ENCODE results near the gene SP5. TPM values are rescaled to one million over a fixed set of nuclear protein-coding genes. Genes with fewer than 3 reads are reported as not detected.

Gene SP5
- total and polyA plus RNA-seq, 10 of the 15 experiments (the other 5 are each of a cell fraction or from before 2014, with no cell fraction given): not detected

GRCh38 chr2:170680172-170680941, 34.8 kb upstream of the SP5 start (continued):
- TF ChIP-seq, protein P1, sequence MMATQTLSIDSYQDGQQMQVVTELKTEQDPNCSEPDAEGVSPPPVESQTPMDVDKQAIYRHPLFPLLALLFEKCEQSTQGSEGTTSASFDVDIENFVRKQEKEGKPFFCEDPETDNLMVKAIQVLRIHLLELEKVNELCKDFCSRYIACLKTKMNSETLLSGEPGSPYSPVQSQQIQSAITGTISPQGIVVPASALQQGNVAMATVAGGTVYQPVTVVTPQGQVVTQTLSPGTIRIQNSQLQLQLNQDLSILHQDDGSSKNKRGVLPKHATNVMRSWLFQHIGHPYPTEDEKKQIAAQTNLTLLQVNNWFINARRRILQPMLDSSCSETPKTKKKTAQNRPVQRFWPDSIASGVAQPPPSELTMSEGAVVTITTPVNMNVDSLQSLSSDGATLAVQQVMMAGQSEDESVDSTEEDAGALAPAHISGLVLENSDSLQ (IDR thresholded peaks at IDR 0.05): no peak
- TF ChIP-seq BCL3 (IDR thresholded peaks at IDR 0.05; ENCODE audit: borderline replicate concordance, insufficient read depth, low read depth, low read length, poor library complexity, severe bottlenecking) (no peak), EGR1 (IDR thresholded peaks at IDR 0.05; ENCODE audit: borderline replicate concordance in 1 of 2, low read depth in 2 of 2, low read length in 2 of 2) (no peak), EED (IDR thresholded peaks at IDR 0.05; ENCODE audit: low read depth) (no peak), SMARCA5 (IDR thresholded peaks at IDR 0.05) (no peak), SIX5 (IDR thresholded peaks at IDR 0.05; ENCODE audit: low read depth, low read length, severe bottlenecking) (no peak), JUND (IDR thresholded peaks at IDR 0.05; ENCODE audit: low read depth, low read length) (no peak), SPI1 (IDR thresholded peaks at IDR 0.05; ENCODE audit: borderline replicate concordance, insufficient read depth, low read depth, low read length) (no peak), REST (IDR thresholded peaks at IDR 0.05; ENCODE audit: low read depth, low read length) (no peak), SMAD1 (IDR thresholded peaks at IDR 0.05; ENCODE audit: low read depth, partially characterized antibody) (no peak), SKIL (IDR thresholded peaks at IDR 0.05; ENCODE audit: low read depth, poor library complexity, severe bottlenecking) (no peak), NBN (IDR thresholded peaks at IDR 0.05) (peak; percentile 58; the same call in 1 of the 2 replicates), FOXK2 (IDR thresholded peaks at IDR 0.05) (no peak), GATAD2B (conservative IDR thresholded peaks at IDR 0.05; ENCODE audit: low read depth) (no peak)
- TF ChIP-seq, protein P2, sequence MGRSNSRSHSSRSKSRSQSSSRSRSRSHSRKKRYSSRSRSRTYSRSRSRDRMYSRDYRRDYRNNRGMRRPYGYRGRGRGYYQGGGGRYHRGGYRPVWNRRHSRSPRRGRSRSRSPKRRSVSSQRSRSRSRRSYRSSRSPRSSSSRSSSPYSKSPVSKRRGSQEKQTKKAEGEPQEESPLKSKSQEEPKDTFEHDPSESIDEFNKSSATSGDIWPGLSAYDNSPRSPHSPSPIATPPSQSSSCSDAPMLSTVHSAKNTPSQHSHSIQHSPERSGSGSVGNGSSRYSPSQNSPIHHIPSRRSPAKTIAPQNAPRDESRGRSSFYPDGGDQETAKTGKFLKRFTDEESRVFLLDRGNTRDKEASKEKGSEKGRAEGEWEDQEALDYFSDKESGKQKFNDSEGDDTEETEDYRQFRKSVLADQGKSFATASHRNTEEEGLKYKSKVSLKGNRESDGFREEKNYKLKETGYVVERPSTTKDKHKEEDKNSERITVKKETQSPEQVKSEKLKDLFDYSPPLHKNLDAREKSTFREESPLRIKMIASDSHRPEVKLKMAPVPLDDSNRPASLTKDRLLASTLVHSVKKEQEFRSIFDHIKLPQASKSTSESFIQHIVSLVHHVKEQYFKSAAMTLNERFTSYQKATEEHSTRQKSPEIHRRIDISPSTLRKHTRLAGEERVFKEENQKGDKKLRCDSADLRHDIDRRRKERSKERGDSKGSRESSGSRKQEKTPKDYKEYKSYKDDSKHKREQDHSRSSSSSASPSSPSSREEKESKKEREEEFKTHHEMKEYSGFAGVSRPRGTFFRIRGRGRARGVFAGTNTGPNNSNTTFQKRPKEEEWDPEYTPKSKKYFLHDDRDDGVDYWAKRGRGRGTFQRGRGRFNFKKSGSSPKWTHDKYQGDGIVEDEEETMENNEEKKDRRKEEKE (IDR thresholded peaks at IDR 0.05): no peak

All from GM12878 (cell line).